ENCODE data around the gene SLC25A26. TPM values are rescaled to one million over a fixed set of nuclear protein-coding genes. Genes with fewer than 3 reads are reported as not detected.

Gene SLC25A26
- total and polyA plus RNA-seq, 9 donors, result 17.3 to 32.3 (median 22.6) TPM

GRCh38 chr3:66423791-66424190, 203.0 kb downstream of the SLC25A26 start:
- no peak overlapping the region for H3K4me3 ChIP-seq
- peaks cover 25% of the 10 kb centered on the region for H3K4me1 ChIP-seq (ENCODE audit: insufficient read depth)
- no peak overlapping the region for H3K27ac ChIP-seq
- H3K36me3 ChIP-seq, result no peaks in the 10 kb centered on the region
- no peaks in the 10 kb centered on the region for H3K27me3 ChIP-seq
- TF ChIP-seq CTCF (IDR thresholded peaks at IDR 0.05) (no peak), POLR2A (IDR thresholded peaks at IDR 0.05) (no peak), EP300 (IDR thresholded peaks at IDR 0.05) (no peak)
- WGBS, 3 donors, result 3 to 19% (median 16%) methylated on average over 3 of the region's 3 CpGs
- peak in 1 of 5 donors; percentile 61 for DNase-seq
- intact Hi-C loops (cut with DNase I), result no loop called here
- no peaks in the 10 kb centered on the region for H3K9me3 ChIP-seq

GRCh38 chr3:66425032-66425431, 204.2 kb downstream of the SLC25A26 start:
- peak overlapping the region in 1 of 2 donors; percentile 56 for H3K27ac ChIP-seq
- no peaks in the 10 kb centered on the region for H3K9me3 ChIP-seq
- no peak overlapping the region for H3K4me3 ChIP-seq
- WGBS, 3 donors, result 6 to 11% (median 6%) methylated on average over 5 of the region's 5 CpGs
- intact Hi-C loops (cut with DNase I), result no loop called here
- H3K4me1 ChIP-seq (ENCODE audit: insufficient read depth), result peaks cover 27% of the 10 kb centered on the region
- TF ChIP-seq EP300 (IDR thresholded peaks at IDR 0.05) (no peak), POLR2A (IDR thresholded peaks at IDR 0.05) (no peak), CTCF (IDR thresholded peaks at IDR 0.05) (no peak)
- H3K36me3 ChIP-seq, result no peaks in the 10 kb centered on the region
- H3K27me3 ChIP-seq, result no peaks in the 10 kb centered on the region
- DNase-seq, result peak; percentile 75 to 88 (median 88)

- Histone ChIP-seq H3K27me3 (no peaks in the 10 kb centered on the region), H3K4me3 (no peak overlapping the region), H3K9me3 (no peaks in the 10 kb centered on the region), H3K27ac (peak overlapping the region in 1 of 2 donors; percentile 56), H3K36me3 (no peaks in the 10 kb centered on the region), H3K4me1 (ENCODE audit: insufficient read depth) (peaks cover 27% of the 10 kb centered on the region)
- intact Hi-C loops (cut with DNase I), result no loop called here
- WGBS, 3 donors, result 65 to 71% (median 69%) methylated on average over 7 of the region's 7 CpGs
- no peak for TF ChIP-seq CTCF (IDR thresholded peaks at IDR 0.05)
- TF ChIP-seq POLR2A (IDR thresholded peaks at IDR 0.05), result no peak
- TF ChIP-seq EP300 (IDR thresholded peaks at IDR 0.05), result no peak
- DNase-seq, result no peak
These were observed 204.8 kb downstream of the SLC25A26 start for GRCh38 chr3:66425576-66426114.

- H3K4me1 ChIP-seq (ENCODE audit: insufficient read depth), result peaks cover 27% of the 10 kb centered on the region
- no peak overlapping the region for H3K4me3 ChIP-seq
- no peak for DNase-seq
- H3K36me3 ChIP-seq, result no peaks in the 10 kb centered on the region
- H3K27ac ChIP-seq, result no peak overlapping the region
- H3K27me3 ChIP-seq, result no peaks in the 10 kb centered on the region
- H3K9me3 ChIP-seq, result no peaks in the 10 kb centered on the region
- intact Hi-C loops (cut with DNase I), result no loop called here
- TF ChIP-seq EP300 (IDR thresholded peaks at IDR 0.05), result no peak
- no peak for TF ChIP-seq CTCF (IDR thresholded peaks at IDR 0.05)
- no peak for TF ChIP-seq POLR2A (IDR thresholded peaks at IDR 0.05)
- WGBS, 3 donors, result 88 to 91% (median 88%) methylated on average over 1 of the region's 1 CpG
These were observed 205.3 kb downstream of the SLC25A26 start for GRCh38 chr3:66426135-66426534.
